GM21526 (cell line): Measurements from ENCODE around the gene HOXA3.

Experiments used
- ATAC-seq: cut with Tn5 transposase; IDR thresholded peaks from one replicate; pipeline ENCODE4 v1.9.1; 2021; ENCODE audit warnings: moderate library complexity; ENCODE audit not compliant: unreplicated experiment, low FRiP score

Gene HOXA3

GRCh38 chr7:27117887-27118491 lies 34.4 kb downstream of the HOXA3 start:
- no peak for ATAC-seq

GRCh38 chr7:27116962-27117886 lies 35.2 kb downstream of the HOXA3 start:
- no peak for ATAC-seq

GRCh38 chr7:27116031-27116961 lies 36.1 kb downstream of the HOXA3 start:
- ATAC-seq, result no peak

- ATAC-seq, result no peak
These were observed 37.0 kb downstream of the HOXA3 start for GRCh38 chr7:27115221-27116026.

GRCh38 chr7:27114881-27115220 lies 37.5 kb downstream of the HOXA3 start:
- no peak for ATAC-seq

GRCh38 chr7:27113991-27114769 lies 38.2 kb downstream of the HOXA3 start:
- ATAC-seq, result no peak

- no peak for ATAC-seq
These were observed 39.1 kb downstream of the HOXA3 start for GRCh38 chr7:27112955-27113949.

- no peak for ATAC-seq
These were observed 40.0 kb downstream of the HOXA3 start for GRCh38 chr7:27112361-27112760.

- ATAC-seq, result no peak
These were observed 40.6 kb downstream of the HOXA3 start for GRCh38 chr7:27111751-27112277.

GRCh38 chr7:27111042-27111750 lies 41.2 kb downstream of the HOXA3 start:
- no peak for ATAC-seq

GRCh38 chr7:27110186-27111031 lies 42.0 kb downstream of the HOXA3 start:
- no peak for ATAC-seq

GRCh38 chr7:27109466-27110185 lies 42.8 kb downstream of the HOXA3 start:
- ATAC-seq, result no peak

GRCh38 chr7:27108390-27109127 lies 43.8 kb downstream of the HOXA3 start:
- ATAC-seq, result no peak

- ATAC-seq, result no peak
These were observed 44.7 kb downstream of the HOXA3 start for GRCh38 chr7:27107391-27108381.
